Stimulated activated CD8-positive, alpha-beta memory T cell treated with anti-CD3 and anti-CD28 coated beads, Interleukin-15, amount 100 ng/mL, for 1 hour (primary cell): Measurements from ENCODE around the gene NPTX1.
A peak's percentile ranks its signal among the peaks of the same experiment; 100 is the strongest.

ENCODE experiments used
- DNase-seq: peaks from one replicate; pipeline ENCODE4 v3.0.0-alpha.2; 2020; ENCODE audit warnings: low read depth

NPTX1 gene

DNA sequence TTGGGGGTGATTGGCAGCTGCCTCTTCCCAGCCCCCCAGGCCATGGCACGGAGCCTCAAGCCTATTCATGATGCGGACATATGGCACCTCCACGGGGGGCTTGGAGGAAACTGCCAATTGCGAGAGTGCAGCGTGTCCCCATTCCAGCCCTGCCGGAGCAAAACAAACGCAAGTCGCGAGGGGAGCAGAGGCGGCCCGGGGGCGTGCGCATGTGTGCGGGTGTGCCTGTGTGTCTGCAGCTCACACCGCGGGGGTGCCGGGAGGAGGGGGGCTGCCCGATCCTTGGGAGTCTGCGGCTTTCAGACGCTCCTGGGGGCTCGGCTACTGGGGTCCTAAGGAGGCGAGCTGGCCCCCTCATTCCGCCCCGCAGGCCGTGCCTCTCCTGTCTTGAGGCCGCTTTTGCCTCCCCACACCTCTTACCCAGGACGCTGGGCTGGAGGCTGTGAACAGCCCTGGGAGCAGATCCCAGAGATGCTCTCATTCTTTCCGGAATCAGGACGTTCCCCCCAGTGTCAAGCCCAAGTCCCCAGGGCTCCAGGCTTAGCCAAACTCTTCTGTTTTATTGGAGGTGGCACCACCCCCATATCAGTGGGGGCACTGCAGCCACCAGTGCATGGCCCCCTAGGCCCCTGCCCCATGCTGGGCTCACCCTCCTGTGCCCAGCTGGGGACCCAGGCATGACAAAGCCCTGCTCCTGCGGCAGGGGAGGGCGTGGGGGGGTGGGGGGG lies 32.3 kb downstream of the NPTX1 start:
- DNase-seq: no peak

- no peak for DNase-seq
Measured at GRCh38 chr17:80443498-80443897, 32.9 kb downstream of the NPTX1 start.

DNA sequence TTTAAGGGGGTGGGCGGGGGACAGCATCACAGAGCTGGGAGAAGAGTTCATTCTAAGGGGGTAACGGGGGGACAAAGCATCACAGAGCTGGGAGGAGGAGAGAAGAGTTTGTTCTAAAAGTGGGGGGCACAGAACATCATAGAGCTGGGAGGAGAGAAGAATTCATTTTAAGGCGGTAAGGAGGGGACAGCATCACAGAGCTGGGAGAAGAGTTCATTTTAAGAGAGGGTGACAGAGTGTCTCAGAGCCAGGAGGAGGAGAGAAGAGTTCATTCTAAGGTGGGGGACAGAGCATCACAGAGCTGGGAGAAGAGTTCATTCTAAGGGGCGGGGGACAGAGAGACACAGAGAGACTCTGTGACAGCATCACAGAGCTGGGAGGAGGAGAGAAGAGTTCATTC lies 33.6 kb downstream of the NPTX1 start:
- DNase-seq: no peak

DNA sequence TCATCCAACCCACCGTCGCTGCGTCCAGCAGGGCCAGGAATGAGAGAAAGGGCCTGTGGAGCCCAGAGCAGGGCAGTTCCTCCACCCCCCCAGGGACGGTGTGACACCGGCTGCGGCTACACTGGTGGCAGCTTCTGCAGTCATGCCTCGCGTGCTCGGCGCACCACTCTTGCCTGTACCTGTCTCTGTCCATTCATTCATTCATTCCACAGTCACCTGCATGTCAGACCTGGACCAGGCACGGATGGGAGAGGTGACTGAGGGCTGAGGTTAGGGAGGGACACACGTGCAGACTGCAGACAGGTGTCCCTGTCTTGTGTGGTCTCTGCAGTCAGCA lies 34.1 kb downstream of the NPTX1 start:
- DNase-seq: no peak

DNA sequence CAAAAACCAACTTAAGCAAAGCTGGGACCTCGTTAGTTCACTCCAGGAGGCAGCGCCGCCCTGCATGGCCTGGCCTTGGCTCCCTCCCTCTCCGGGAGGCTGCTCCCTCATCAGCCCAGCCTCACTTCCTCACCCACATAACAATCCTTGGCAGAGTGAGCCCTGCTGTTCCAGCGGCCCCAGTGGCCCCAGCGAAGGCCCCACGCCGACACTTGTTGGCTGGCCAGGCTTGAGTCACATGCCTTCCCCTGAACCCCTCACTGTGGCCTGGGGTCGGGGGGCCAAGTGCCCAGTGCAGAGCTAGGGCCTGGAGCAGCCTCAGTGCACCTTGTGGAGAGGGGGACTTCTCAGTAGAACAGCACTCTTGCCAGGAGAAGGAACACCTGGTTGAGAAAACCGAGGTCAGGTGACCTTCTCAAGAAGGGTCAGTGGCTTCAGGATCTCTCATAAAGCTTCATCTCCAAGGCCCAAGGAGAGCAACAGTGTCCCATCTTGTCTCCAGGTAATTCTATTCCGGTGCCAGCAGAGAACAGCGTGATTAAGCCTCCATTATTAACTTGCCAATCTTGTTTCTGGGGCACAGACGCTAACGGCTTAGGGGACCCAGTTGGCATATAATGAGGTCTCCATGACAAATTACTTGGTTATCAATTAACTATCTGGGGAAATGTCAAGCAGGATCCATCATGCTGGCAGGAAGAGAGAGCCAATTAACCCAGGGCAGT lies 34.6 kb downstream of the NPTX1 start:
- no peak for DNase-seq

DNA sequence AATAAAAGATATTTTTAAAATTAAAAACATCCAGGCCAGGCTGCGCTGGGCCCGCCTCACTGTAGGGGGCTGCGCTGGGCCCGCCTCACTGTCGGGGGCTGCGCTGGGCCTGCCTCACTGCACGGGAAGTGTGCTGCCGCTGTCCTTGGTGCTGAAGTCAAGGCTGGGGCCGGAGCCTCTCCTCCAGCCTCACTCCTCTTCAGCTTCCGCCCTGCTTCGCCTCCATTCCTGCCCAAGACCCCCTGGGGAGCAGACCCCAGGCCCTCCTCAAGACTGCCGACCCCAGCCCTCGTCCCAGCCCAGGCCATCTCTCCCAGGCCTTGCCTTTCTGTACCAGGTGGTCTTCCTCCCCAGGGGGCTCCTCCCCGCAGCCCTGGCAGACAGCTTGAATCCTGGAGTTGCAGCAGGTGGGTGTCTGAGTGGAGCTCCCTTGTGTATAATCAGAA lies 35.3 kb downstream of the NPTX1 start:
- peak; percentile 20 for DNase-seq

DNA sequence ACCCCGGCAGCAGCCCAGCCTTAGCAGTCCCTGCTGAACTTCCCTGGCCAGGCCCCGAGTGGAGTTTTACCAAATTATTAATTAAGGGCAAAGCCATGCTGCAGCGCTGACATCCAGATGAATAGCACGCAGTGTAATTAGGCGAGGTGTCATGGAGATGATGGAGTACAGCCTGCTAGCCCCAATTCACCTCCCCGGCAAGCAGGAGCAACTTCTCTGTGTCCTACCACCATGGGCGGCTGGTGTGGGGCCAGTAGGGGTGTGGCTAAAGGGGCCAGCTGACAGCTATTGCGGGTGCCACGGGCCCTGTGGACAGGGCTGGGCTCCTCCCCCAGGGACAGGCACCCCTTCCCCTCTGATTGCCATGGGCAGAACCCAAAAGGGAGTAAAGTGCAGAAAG lies 36.9 kb downstream of the NPTX1 start:
- no peak for DNase-seq

- DNase-seq: no peak
Measured at GRCh38 chr17:80438806-80439205, 37.6 kb downstream of the NPTX1 start.

- DNase-seq: no peak
Measured at GRCh38 chr17:80437532-80437931, 38.9 kb downstream of the NPTX1 start.

GRCh38 chr17:80433916-80434666 lies 42.3 kb downstream of the NPTX1 start:
- DNase-seq: no peak

GRCh38 chr17:80432961-80433550 lies 43.4 kb downstream of the NPTX1 start:
- DNase-seq: no peak

- DNase-seq: no peak
Measured at GRCh38 chr17:80432350-80432955, 44.0 kb downstream of the NPTX1 start.

GRCh38 chr17:80431246-80432195 lies 44.9 kb downstream of the NPTX1 start:
- no peak for DNase-seq

GRCh38 chr17:80430446-80431245 lies 45.8 kb downstream of the NPTX1 start:
- DNase-seq: no peak

GRCh38 chr17:80429356-80430275 lies 46.8 kb downstream of the NPTX1 start:
- no peak for DNase-seq

GRCh38 chr17:80428796-80429195 lies 47.6 kb downstream of the NPTX1 start:
- no peak for DNase-seq

- no peak for DNase-seq
Measured at GRCh38 chr17:80428363-80428762, 48.0 kb downstream of the NPTX1 start.

DNA sequence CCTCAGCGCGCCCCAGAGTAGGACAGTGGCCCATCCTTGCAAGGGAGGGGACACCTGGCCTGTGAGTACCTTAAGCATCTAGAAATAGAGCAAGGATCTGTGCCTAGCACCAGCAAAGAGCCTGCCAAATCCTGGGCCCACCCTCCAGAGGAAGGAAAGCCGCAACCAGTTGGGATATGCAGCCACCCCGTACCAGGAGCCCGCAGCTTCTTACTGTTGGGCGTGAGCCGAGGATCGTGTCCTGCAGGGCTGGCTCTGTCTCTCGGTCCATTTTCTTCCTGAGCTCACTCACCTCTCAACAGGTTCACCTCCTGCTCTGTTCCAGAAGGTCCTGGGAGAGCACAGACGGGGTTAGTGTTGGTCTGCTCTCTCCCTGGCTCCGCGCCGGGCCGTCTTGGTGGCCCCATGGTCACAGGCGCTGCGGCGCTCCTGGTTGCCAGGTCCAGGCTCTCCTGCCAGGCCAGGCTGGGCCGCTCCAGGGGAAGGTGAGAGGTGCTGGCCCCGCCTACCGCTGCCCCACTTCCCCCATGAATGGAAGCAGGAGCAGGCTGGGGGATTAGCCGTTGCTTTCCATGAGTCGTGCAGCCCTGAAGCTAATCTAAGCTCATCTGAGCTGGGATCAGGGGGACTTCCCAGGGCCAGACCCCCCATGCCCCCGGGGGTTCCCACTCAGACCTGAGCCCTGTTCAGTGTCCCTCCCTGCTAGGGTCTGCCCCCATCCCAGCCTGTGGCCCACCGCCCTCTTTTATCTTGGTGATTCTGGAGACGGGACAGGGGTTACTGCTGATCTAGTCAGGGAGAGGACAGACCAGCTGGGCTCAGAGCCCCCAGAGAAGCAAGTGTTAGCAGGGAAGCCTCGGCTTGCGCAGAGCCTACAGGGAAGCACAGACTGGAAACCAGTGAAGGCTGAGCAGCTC lies 48.8 kb downstream of the NPTX1 start:
- no peak for DNase-seq
